Superior temporal gyrus (tissue), 1 donor: Measurements from ENCODE around the gene TENM3.

ENCODE experiments used
- DNase-seq: peaks from one replicate; pipeline ENCODE4 v3.0.0-alpha.2; 2016; ENCODE audit errors: extremely low spot score

The TENM3 gene

DNA sequence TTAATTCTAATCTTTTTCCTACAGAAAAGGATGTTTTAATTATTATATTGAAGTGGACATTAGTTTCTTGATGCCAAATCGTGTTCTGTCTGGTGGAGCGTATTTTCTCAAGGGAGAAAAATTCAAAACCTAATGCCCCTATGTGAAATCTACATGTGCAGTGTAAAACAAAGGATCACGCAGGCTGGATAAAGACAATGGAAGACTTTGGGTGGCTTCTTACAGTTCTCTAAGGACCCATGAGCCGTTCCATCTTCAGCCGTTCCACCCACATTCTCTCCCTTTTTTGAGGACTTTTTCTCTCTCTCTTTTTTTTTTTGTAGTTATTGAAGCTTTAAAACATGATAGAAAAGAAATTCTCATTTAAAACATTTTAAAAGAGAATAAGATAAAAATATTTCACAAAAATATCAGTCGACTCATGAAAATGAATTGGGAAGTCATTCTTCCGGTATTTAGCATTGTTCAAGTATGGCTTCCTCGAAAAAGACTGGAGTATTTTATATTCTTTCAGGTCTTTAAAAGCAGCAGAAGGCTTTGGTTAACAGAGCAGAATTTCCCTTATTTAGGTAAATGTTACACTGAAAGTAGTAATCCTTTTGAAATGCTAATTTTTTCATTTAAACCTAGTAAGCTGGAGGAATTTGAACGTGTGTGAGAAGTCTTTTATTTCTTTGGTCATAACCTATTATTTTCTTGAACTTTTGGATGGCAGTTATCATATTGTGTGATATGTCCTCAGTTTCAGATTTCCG lies 11.0 kb downstream of the TENM3 start:
- no peak for DNase-seq

DNA sequence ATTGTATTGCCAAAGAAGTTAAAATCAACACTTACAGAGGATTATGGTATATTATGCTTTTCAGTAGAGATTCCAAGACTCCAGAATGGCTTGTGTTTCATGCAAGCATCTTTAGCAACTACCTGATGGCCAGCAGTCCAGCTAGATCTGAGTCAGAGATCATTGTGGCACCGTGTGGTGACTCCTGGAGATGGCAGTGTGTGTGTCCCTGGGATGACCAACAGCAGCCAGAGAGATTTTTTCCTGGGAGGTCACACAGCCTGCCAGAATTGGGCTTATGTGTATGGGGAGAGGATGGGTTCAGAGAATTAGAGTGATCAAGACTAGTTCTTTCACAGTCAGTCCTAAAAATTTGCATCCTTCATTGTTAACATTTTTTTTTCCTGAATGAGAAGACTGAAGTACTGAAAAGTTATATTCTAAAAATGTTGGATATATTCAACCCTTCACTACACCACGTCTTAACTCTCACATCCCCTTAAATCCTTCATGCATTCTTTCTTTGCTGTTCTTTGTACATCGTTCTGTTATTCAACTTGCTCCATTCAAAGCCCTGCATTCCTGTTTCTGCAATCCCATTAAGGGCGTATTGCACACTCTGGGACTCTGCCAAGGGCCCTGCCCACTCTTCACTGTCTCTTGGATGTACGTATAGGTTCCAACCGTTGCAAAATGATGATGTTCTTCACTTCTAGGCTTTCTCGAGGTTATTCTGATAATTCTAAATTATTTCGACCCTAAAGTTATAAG lies 12.4 kb downstream of the TENM3 start:
- no peak for DNase-seq

DNA sequence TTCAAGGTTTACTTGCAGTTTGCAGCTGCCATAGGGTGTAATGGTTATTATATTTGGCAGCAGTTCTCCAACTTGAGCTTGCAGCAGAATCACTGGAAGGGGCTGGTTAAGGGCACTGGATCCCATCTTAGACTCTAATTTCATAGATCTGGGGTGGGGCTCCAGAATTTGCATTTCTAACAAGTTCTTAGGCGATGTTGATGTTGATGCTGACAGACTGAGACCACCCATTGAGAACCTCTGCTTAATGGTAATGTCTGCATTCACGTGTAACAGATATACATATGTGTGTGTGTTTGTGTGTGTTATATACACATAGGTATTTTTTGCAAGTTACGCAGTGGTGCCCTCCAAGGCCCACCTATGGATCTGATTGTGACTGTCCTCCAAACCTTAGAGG lies 13.8 kb downstream of the TENM3 start:
- DNase-seq = no peak

DNA sequence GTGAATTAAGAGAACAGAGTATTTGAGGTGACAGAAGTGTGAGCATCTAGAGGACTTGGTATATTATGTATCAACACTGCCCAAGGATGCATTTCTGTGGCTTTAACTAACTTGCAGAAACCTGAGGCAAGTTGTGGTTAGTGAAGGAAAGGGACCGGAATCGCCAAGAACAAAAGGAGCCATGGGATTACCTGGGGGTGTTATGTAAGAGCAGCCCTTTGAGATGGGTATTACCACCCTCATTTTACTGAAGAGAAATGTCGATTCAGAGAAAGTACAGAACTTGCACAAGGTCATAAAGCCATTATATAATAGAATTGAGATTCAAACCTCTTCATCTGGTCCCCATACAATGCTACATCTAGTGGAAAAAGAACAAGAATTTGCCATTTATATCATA lies 14.3 kb downstream of the TENM3 start:
- no peak for DNase-seq

DNA sequence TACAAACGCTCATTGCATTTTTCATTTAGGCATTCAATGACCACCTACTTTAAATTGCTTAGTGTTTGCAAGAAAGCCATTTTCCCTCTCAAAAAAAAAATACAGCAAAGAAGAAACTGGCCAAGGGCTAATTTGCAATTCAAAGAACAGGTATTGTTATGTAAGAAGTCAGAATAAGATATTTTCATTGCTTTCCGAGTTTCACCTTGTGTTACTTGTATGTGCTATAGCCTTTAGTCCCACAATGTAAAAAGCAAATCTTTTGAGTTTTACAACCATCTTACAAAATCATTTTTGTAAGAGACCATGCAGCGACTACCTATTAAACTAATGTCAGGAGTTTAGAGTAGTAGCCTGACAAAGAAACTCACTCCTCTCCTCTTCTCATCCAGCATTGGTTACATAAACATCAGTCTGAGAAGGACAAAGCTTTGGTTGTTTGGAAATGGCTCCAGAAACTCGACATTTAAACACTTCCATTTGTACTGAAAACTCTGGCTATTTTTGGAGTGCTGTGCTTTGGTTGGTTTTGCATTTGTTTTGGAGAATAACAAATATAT lies 15.3 kb downstream of the TENM3 start:
- no peak for DNase-seq

DNA sequence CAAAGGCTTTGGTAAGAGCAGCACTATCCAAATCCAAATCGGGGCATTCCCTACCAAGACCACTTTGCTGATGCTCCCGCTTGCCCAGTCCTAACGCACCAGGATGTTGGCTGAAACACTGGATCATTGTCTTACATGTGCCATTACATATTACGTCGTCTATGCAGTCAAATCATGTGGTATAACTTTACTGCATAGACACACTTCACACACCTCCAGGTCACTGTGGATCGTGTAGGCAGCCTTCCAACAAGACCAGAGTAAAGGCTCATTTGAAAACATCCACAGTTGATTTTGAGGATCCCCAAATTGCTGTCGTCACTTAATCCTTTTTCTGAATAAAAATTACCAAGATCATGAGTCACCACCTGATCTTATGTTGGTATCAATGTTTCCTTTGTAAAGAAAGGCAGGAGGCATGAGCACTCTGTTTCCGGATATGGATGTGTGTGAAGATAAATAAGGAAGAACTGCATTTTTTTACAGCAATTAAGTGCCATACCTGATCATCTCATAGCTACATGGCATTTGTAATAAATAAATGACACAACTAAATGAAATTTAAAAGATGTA lies 18.5 kb downstream of the TENM3 start:
- DNase-seq = no peak

DNA sequence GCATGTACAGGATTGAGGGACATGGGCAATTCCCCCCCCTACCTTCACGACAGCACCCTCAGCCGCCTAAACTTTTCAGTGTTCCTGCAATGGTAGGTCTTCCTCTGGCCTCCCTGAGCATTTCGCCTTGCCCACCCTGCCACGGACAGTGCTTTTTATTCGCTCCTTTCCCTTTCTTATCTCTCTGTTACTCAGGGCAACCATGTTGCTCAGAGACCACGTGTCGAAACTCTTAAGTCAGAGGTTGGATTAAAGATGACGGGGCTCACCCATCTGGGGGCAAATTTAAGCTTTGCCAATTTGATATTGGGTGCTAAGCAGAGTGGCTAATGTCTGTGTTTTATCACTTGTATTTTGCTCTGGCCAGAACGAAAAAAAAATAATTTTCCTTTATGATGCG lies 20.4 kb downstream of the TENM3 start:
- DNase-seq = no peak

DNA sequence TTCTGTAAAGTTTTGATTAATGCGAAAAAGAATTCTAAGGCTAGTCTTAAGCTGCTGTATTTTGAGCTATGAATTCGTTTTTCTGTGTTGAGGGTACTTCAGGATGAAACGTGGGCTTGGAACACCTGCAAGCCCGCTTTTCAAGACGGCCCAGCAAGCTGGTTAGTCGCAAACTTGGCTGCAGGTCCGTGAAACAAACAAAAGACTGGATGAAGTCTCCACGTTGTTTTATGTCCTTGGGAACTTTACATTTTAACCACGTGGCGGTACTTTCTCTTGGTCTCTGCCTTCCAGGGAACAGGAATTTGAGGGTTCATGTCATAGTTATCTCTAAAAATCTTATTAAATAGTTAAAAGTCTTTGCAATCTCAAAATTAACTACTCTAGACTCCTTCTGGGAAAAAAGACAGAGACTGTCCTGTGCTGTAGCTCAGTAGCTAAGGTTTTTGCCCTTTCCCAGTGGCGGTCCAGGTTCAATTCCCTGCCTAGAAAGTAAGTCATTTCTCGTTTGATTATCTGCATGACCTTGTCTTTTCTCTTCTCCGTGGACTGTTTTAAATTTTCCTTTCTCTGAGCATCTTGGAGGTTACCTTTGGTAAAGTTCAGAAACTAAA lies 21.0 kb downstream of the TENM3 start:
- DNase-seq = no peak

DNA sequence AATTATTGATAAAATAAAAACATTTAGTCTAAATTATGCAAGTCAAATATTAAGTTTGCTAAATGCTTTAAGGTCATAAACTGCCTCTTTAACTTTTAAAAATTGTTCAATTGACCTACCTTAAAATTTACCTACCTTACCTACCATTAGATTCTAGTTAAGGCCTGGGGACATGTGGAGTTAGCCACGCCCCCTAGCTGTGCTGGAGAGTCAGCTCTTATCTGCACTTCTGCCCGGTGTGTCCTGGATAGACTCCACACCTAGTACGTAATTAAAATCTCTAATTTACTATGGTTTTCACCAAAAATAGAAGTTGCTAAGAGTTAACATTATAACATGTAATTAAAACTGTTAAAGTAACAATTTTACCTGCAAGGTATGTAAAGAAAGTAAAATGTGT lies 22.7 kb downstream of the TENM3 start:
- no peak for DNase-seq

- DNase-seq = no peak
Measured at GRCh38 chr4:182267048-182267447, 23.8 kb downstream of the TENM3 start.

DNA sequence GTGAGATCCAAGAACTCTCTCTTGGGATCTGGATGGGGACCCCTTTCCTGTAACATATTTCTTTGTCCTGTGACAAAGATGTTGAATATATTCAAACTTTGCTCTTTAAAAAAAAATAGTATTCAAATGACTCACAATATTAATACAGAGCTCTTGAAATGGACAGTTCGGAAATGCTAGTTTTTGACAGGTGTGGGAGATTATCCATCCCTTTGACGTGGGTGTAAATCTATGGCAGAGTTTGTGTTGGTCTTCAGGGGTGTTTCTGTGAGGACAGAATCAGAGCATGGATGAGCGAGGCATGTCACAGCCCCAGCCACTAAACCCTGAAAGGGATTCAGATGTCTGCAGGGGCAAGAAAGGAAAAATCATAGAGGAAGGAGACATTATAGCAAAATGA lies 25.8 kb downstream of the TENM3 start:
- no peak for DNase-seq

- DNase-seq = no peak
Measured at GRCh38 chr4:182271731-182272130, 28.5 kb downstream of the TENM3 start.

DNA sequence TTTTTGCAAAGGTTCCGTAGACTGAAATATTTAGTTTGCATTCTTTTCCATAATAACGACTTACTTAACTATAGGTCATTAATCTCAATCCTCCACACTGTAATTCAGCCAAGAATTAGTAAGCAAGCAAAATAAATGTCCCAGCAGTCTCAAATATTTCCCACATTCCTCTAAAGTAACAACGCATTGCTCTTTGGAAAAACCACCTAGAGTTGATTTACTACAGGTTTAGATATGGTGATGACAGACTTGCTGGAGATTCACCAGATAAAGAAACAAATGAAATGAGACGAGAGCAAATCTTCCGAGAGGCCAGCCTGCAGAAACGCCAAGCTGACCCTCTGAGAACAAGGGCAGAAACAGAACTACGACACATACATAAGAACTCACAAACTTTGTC lies 28.9 kb downstream of the TENM3 start:
- DNase-seq = no peak

DNA sequence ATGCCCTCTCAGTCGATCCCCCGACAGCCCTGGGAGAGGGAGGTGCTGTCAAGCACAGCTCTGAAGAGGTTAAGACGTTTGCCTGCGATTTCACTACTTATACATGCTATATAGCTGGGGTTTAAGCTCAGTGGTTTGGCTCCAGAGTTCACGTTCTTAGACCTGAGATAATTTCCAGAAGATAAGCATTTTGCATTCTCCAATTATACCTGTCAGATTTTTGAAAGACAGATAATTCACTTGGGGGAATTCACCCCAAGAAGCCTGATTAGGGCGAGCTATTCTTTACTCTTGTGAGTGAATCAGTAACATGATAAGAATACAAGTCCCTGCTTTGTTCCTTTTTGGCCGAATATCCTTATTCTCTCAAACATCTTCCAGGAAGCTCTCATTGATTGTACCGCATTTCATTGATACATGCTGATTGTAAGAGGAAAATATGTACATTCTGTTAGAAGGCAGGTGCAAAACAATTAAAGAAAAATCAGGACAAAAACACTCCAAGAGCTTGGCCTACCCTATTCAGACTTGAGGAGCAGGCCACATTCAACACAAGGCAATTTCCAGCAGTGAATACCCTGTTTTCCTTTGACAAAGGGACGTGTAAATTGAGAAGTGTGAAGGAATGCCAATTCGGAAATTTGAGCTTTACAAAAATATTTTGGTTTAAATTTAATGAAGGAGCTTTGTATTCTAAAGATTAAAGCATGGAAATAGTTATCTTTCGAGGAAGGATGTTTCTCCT lies 30.2 kb downstream of the TENM3 start:
- DNase-seq = no peak

GRCh38 chr4:182276210-182277109 lies 33.3 kb downstream of the TENM3 start:
- no peak for DNase-seq

DNA sequence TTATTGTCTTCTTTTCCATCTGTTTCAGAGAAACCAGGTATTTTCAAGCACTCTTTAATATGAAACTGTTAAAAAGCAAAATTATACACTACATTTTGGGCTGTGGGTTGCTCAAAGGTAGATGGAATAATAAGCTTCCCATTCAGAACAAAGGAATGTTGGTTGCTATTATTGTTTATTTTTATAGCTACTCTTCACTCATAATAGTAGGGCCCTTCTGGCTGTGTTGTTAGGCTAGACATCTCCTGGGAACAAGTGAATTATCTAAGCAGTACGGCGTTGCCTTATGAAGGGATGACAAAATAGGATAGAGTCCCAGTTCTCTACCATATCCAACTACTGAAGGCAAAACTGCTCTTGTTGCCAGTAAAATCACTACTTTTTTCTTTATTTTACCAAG lies 34.2 kb downstream of the TENM3 start:
- no peak for DNase-seq

DNA sequence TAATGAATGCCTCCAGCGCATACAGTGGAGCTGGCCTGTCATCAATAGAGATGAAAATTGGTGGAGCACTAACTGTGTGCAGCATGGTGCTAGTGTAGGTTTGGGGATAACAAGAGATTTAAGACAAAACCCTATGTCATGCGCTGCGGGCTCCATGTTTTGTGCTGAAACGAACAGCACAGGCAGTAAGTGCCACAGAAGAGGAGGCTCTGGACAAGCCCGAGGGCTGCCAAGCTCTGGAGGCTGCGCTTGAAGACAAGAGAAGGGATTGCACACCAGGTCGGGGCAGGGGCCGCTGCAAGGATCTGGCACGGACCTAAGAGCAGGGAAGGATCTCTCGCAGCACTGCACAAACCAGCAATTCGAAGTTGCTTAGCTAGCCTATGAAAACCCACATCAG lies 35.5 kb downstream of the TENM3 start:
- no peak for DNase-seq

GRCh38 chr4:182280436-182281111 lies 37.4 kb downstream of the TENM3 start:
- DNase-seq = no peak

GRCh38 chr4:182286035-182286434 lies 42.8 kb downstream of the TENM3 start:
- DNase-seq = no peak

DNA sequence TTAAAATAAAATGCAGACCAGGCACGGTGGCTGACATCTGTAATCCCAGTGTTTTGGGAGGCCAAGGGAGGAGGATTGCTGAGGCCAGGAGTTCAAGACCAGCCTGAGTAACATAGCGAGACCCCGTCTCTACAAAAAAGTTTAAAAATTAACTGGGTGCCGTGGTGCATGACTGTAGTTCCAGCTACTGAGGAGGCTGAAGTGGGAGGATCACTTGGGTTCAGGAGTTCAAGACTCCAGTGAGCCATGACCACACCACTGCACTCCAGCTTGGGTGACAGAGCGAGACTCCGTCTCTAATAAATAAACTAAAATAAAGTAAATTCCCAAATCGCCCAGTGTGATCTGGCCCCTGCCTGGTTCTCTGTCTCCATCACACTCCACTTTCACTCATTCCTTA lies 43.7 kb downstream of the TENM3 start:
- DNase-seq = no peak
